Aorta (tissue), 5 donors: Measurements from ENCODE around the gene PPP3CA. TPM values are rescaled to one million over a fixed set of nuclear protein-coding genes. Genes with fewer than 3 reads are reported as not detected.
A peak's percentile ranks its signal among the peaks of the same experiment; 100 is the strongest.
"Not testable (repeated sequence)": the region's sequence is repeated elsewhere in the genome, so short reads cannot be mapped to it uniquely, and the experiment has no call there.

Experiments
- ATAC-seq: fragments of 200-7000 bp; cut with Tn5 transposase; one replicate; pipeline ENCODE4 v1.9.1; 2022; ENCODE audit warnings: moderate library complexity; ENCODE audit not compliant: low FRiP score
- DNase-seq, 2 donors: peaks; one replicate each; pipeline ENCODE4 v3.0.0-alpha.2; 2020
- H3K27ac ChIP-seq, 2 donors: one replicate each; pipeline ENCODE4 v1.5.1; 2013; ENCODE audit warnings: low read length in 2 of 2, mild to moderate bottlenecking in 2 of 2, moderate library complexity in 2 of 2, control low read depth in 1 of 2, inconsistent platforms in 1 of 2, low read depth in 1 of 2
- H3K27me3 ChIP-seq, 2 donors: one replicate each; pipeline ENCODE4 v1.6.1; 2013; ENCODE audit warnings: control low read depth in 1 of 2, low read length in 1 of 2, mild to moderate bottlenecking in 1 of 2, moderate library complexity in 1 of 2; ENCODE audit not compliant: insufficient read depth in 2 of 2, control insufficient read depth in 1 of 2
- H3K36me3 ChIP-seq, 2 donors: one replicate each; pipeline ENCODE4 v1.6.1; 2013; ENCODE audit warnings: control low read depth in 1 of 2, low read length in 1 of 2, mild to moderate bottlenecking in 1 of 2; ENCODE audit not compliant: insufficient read depth in 2 of 2, control insufficient read depth in 1 of 2
- H3K4me1 ChIP-seq, 2 donors: one replicate each; pipeline ENCODE4 v1.6.1; 2013; ENCODE audit warnings: low read length in 2 of 2, control low read depth in 1 of 2, mild to moderate bottlenecking in 1 of 2, moderate library complexity in 1 of 2; ENCODE audit not compliant: insufficient read depth in 2 of 2, control insufficient read depth in 1 of 2
- H3K4me3 ChIP-seq, 2 donors: one replicate each; pipeline ENCODE4 v1.5.1; 2013; ENCODE audit warnings: low read length in 2 of 2, control low read depth in 1 of 2, mild to moderate bottlenecking in 1 of 2
- H3K9me3 ChIP-seq: one replicate; pipeline ENCODE4 v1.6.1; 2013; ENCODE audit warnings: mild to moderate bottlenecking, low read length; ENCODE audit not compliant: control insufficient read depth
- WGBS, 2 donors: extraction: QIAGEN DNeasy Blood & Tissue Kit; methylation state at CpG; one replicate each; pipeline ENCODE4 v1.1.7; 2013; 5-methylcytosine and 5-hydroxymethylcytosine counted together
- intact Hi-C, 2 donors: fragments of 100-400 bp; cut with DNase I; formaldehyde crosslinking; loops; one replicate each; pipeline versions ENCODE4 v1.14.2 to v1.15.0; 2022
- polyA plus RNA-seq, 2 donors: library from polyadenylated mRNA; stranded (reverse); fragments of 200-250 nt; gene quantifications; one replicate each; pipeline ENCODE4 v1.2.3, GENCODE V29; 2013
- total RNA-seq, 2 donors: library from RNA; stranded (reverse); fragmentation: NEBNext Ultra II Directional; extraction: Animal tissue kit (Norgen Biotek cat#: 25700); gene quantifications; one replicate each; pipeline ENCODE4 v1.2.1, GENCODE V29; 2021
- donor health status: healthy with polysubstance abuse.
- donor health status: Bipolar disorder and iron deficiency.
- donor health status: DM: no; HTN: no; CAD: no.
- donor health status: DM: no; HTN: no; CAD: no.
- donor health status: DM: yes; HTN: yes; CAD: no.

Gene PPP3CA
- total and polyA plus RNA-seq, 4 donors = 6.8 to 56.4 (median 24.7) TPM

DNA sequence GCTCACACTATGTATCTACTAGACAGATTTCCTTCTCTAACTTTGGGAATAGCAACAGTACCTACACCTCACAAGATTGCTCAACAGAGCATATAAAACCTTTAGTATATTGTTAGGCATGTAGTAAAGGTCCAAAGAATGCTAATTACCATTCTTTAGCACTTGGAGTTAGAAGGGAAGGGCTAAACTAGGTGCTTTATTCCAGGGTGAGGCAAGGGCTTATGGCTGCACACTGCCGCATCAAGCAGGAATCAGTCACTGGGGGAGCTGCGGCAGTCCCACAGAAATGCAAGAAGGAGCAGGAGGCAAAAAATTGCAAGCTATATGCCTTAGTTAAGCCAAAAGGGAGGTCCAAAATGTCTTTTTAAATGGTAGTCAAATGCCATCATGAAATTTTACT is 162.7 kb downstream of the PPP3CA start:
- WGBS, 2 donors = 95 to 99% methylated on average over 2 of the region's 2 CpGs
- Histone ChIP-seq H3K4me3 (no peak overlapping the region), H3K27me3 (no peaks in the 10 kb centered on the region), H3K36me3 (peaks cover 0 to 2% of the 10 kb centered on the region in 2 donors), H3K4me1 (no peaks in the 10 kb centered on the region), H3K27ac (no peak overlapping the region), H3K9me3 (no peaks in the 10 kb centered on the region)
- DNase-seq (no peak), ATAC-seq (no peak)
- intact Hi-C loops = no loop called here

DNA sequence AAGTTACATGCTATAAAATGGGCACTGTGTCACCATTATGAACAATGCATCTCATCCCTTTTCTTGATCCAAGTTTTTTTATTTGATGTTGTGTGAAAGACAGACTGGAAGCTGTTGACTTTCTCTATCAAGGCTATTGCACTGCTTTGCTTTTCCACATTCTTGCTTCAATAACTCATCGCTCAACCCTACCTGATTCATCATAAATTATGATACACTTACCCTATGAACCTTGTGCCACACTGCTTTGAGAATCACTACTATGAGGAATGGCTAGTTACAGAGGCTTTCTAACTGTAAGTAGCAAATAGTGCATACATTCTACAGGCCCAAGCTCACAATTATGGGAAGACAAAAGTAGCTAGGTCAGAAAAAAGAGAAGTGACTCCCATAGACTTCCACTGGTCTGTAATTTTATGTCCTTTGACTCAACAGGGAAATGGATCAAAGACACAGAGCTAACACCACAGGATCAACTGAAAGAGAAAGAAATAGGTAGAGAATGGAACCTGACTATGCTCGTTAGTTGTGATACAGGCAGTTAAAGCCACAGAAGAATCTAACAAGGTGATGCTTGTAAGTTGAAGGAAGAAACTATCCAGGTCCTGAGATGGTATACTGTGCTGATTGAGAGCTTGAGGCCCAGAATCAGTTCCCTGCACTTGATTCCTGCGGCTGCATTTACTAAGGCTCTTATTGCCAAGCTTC is 163.5 kb downstream of the PPP3CA start:
- 96 to 97% methylated on average over 3 of the region's 3 CpGs for WGBS, 2 donors
- intact Hi-C loops = no loop called here
- no peak for ATAC-seq

DNA sequence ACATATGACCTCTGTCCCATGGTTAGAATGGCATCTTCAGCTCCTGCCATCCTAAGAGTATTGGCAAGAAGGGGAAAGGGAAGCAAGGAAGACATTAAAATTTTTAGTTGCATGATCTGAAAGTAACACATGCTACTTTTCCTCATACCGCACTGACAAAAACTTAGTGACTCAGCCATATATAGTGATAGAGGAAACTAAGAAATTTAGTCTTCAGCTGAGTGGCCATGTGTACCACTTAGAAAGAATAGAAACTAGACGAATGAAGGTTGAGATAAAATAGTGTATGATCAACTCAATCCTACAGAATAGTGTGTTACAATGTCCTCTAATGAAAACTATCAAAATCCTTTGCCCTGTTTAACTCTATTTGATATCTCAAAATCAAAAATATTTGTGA is 164.1 kb downstream of the PPP3CA start:
- intact Hi-C loops = no loop called here
- DNase-seq (no peak), ATAC-seq (no peak)
- H3K36me3 ChIP-seq = peaks cover 0 to 2% of the 10 kb centered on the region in 2 donors
- no peaks in the 10 kb centered on the region for H3K27me3 ChIP-seq
- H3K27ac ChIP-seq = no peak overlapping the region
- no peak overlapping the region for H3K4me3 ChIP-seq
- 86 to 95% methylated on average over 2 of the region's 2 CpGs for WGBS, 2 donors
- H3K9me3 ChIP-seq = no peaks in the 10 kb centered on the region
- H3K4me1 ChIP-seq = no peaks in the 10 kb centered on the region

More for the DNA sequence above, 163.5 kb downstream of the PPP3CA start:
- Histone ChIP-seq H3K36me3 (peaks cover 0 to 2% of the 10 kb centered on the region in 2 donors), H3K27me3 (no peaks in the 10 kb centered on the region), H3K9me3 (no peaks in the 10 kb centered on the region), H3K4me3 (no peak overlapping the region), H3K4me1 (no peaks in the 10 kb centered on the region), H3K27ac (no peak overlapping the region)
- no peak for DNase-seq

DNA sequence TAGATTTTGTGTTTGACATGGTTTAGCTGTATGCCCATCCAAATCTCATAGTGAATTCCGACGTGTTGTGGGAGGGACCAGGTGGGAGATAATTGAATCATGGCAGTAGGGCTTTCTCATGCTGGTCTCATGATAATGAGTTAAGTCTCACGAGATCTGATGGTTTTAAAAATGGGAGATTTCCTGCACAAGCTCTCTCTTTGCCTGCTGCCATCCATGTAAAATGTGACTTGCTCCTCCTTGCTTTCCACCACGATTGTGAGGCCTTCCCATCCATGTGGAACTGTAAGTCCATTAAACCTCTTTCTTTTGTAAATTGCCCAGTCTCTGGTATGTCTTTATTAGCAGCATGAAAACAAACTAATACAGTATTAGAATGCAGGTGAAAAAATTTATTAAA is 164.6 kb downstream of the PPP3CA start:
- H3K27me3 ChIP-seq, H3K4me1 ChIP-seq, DNase-seq, H3K27ac ChIP-seq, H3K4me3 ChIP-seq, H3K36me3 ChIP-seq, intact Hi-C loops, H3K9me3 ChIP-seq, ATAC-seq: not testable (repeated sequence)
- 94 to 96% methylated on average over 4 of the region's 4 CpGs for WGBS, 2 donors

DNA sequence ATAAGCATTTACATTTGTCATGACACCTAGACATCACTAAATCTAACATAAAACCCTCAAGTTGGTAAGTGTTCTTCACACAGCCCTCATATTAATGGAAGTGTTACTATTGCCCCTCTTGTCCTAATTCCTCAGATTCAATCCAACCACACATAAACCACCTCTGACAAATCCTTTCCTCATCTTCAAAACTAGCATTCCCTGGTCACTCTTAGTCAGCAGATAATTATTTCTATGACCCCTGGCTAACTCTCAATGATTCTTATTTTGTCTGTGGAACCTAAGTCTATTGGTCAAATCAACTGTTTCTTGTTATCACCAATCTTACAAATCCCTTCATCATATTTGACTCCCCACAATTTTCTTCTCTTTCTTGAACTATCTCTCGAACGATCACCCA is 168.6 kb downstream of the PPP3CA start:
- H3K36me3 ChIP-seq = peaks cover 0 to 2% of the 10 kb centered on the region in 2 donors
- no peak overlapping the region for H3K27ac ChIP-seq
- ATAC-seq (no peak), DNase-seq (no peak)
- 91 to 97% methylated on average over 2 of the region's 2 CpGs for WGBS, 2 donors
- no peaks in the 10 kb centered on the region for H3K9me3 ChIP-seq
- H3K4me1 ChIP-seq = peaks cover 0 to 3% of the 10 kb centered on the region in 2 donors
- no peaks in the 10 kb centered on the region for H3K27me3 ChIP-seq
- no peak overlapping the region for H3K4me3 ChIP-seq
- intact Hi-C loops = no loop called here

DNA sequence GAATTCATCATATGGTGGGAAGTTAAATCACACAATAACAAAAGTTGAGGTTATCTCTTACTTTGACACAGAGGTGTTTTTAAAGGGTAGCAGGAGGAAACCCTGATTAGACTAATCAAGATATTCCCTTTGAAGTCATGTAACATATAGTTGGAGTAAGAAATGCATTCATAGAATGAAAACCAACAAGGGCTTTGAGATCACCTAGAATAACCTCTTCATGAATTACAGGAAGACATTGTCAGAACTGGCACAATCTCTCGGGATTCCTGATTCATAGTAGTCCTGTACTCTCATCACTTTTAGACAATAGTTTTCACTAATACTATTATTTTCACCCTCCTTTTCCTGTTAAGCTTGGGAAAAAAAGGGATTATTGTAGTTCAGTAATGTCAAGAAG is 170.2 kb downstream of the PPP3CA start:
- Histone ChIP-seq H3K9me3 (no peaks in the 10 kb centered on the region), H3K4me3 (no peak overlapping the region), H3K4me1 (peaks cover 0 to 3% of the 10 kb centered on the region in 2 donors), H3K27me3 (no peaks in the 10 kb centered on the region), H3K27ac (no peak overlapping the region), H3K36me3 (no peaks in the 10 kb centered on the region)
- WGBS, 2 donors = 42 to 45% methylated on average over 1 of the region's 1 CpG
- intact Hi-C loops = no loop called here
- ATAC-seq (no peak), DNase-seq (no peak)

DNA sequence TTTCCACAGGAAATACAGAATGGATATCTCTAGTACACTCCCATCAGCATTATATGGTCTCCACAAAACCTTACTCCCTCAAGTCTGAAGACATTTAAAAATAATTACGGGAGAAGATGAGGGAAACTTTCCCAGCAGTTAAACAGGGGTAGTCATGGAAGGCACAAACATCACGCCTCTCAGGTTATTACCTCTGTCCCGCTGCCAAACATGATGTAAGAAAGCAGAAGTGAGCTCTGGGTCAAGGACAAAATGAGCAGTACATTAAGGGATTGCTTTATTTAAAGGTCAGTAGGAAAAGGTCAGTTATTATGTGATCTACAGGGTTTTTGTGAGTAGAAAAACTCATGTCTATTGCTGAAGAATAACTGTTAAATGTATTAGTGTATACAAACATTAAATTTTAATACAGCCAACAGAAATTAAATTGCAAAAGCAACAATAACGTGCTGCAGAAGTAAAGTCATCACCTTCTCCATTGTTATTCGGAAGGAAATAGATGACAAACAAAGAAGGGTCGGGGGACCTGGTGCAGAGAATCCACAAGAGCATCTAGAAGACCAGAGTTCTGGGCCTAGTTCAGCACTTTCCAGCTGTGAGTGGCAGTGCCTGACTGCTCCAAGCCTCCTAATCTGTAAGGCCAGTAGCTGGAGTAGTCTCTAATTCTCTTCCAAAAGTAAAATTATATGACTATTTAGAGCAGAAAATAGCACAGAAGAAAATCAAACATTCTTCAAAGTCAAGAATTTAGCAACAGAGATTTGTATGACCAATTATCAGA is 171.2 kb downstream of the PPP3CA start:
- ATAC-seq (peak; percentile 48), DNase-seq (no peak)
- WGBS, 2 donors = 68 to 70% methylated on average over 6 of the region's 6 CpGs
- Histone ChIP-seq H3K4me1 (peaks cover 0 to 3% of the 10 kb centered on the region in 2 donors), H3K36me3 (no peaks in the 10 kb centered on the region), H3K9me3 (no peaks in the 10 kb centered on the region), H3K27me3 (no peaks in the 10 kb centered on the region), H3K27ac (no peak overlapping the region), H3K4me3 (no peak overlapping the region)
- intact Hi-C loops = no loop called here

DNA sequence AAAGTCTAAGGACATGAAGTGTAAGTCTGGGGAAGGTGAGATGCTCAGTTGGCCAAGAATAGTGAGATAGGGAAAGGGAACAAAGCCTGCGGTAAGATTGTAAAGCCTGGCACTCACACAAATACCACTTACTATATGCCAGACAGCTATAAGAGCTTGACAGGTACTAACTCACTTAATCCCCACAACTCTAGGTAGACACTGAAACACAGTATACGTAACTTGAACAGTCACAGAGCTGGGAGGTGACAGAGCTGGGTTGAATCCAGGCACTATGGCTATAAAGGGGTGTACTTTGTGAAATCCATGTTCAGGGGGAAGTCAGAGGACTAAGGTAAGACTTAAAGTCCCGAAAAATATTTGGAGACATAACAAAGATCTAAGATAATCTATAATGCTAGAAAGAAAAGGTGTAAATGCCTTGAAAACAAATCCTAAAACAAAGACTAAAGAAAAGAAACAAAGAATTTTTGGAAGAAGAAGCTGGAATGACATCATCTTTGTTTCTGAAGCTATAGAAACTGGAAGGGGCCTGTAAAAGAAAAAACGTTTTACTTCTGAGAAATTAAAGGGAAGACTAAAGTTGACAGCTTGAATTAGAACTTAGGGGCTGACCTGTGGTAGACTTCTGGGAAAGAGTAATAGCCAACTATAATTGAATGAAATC is 172.5 kb downstream of the PPP3CA start:
- Histone ChIP-seq H3K4me3 (no peak overlapping the region), H3K9me3 (no peaks in the 10 kb centered on the region), H3K27ac (no peak overlapping the region), H3K4me1 (peaks cover 0 to 3% of the 10 kb centered on the region in 2 donors), H3K36me3 (no peaks in the 10 kb centered on the region), H3K27me3 (no peaks in the 10 kb centered on the region)
- no peak for DNase-seq
- intact Hi-C loops = no loop called here
- 59 to 64% methylated on average over 4 of the region's 4 CpGs for WGBS, 2 donors
- ATAC-seq = no peak
